Subcutaneous adipose tissue (tissue), 4 donors: Measurements from ENCODE around the gene SINHCAF. TPM values are rescaled to one million over a fixed set of nuclear protein-coding genes. Genes with fewer than 3 reads are reported as not detected.

Experiments
- CTCF ChIP-seq: fragments of 450-650 bp; IDR thresholded peaks from one replicate; pipeline ENCODE4 v1.5.1; 2016; ENCODE audit warnings: low read depth, mild to moderate bottlenecking, control low read depth, antibody characterized with exemption, moderate library complexity
- total RNA-seq, 4 donors: library from RNA; depleted of rRNA; stranded (reverse); fragments of >200 nt; gene quantifications; one replicate each; pipeline ENCODE4 v1.1.0, GENCODE V29; 2016

The SINHCAF gene
- total RNA-seq, 4 donors from 2014 or later = 13.2 to 23.6 (median 17.4) TPM

- TF ChIP-seq CTCF = no peak
Observed at GRCh38 chr12:31311634-31312258, 14.2 kb downstream of the SINHCAF start.

- no peak for TF ChIP-seq CTCF
Observed at GRCh38 chr12:31310488-31310887, 15.5 kb downstream of the SINHCAF start.

GRCh38 chr12:31309279-31309678 lies 16.7 kb downstream of the SINHCAF start:
- no peak for TF ChIP-seq CTCF

- TF ChIP-seq CTCF = no peak
Observed at GRCh38 chr12:31308116-31308515, 17.8 kb downstream of the SINHCAF start.

- no peak for TF ChIP-seq CTCF
Observed at GRCh38 chr12:31306866-31307265, 19.1 kb downstream of the SINHCAF start.

- no peak for TF ChIP-seq CTCF
Observed at GRCh38 chr12:31303466-31303865, 22.5 kb downstream of the SINHCAF start.

- TF ChIP-seq CTCF = no peak
Observed at GRCh38 chr12:31301311-31301710, 24.6 kb downstream of the SINHCAF start.
